H1 (cell line): Measurements from ENCODE around the gene ACVR2A. TPM values are rescaled to one million over a fixed set of nuclear protein-coding genes. Genes with fewer than 3 reads are reported as not detected.

Experiments used
- ASH2L ChIP-seq: fragments of 200-600, 300-600 bp; sonication (generic); IDR thresholded peaks from one replicate; pipeline ENCODE4 v1.7.1; 2017; ENCODE audit warnings: low read length
- CBX5 ChIP-seq: fragments of 300-800, 300-1000 bp; sonication (generic); IDR thresholded peaks from 2 replicates; pipeline ENCODE4 v1.7.1; 2016; ENCODE audit warnings: antibody characterized with exemption, low read length, low read depth
- EZH2 ChIP-seq: fragments of 200-600 bp; sonication (generic); IDR thresholded peaks from 2 replicates; pipeline ENCODE4 v1.7.1; 2012; ENCODE audit warnings: low read depth, mild to moderate bottlenecking, moderate library complexity, low read length, inconsistent platforms; ENCODE audit not compliant: severe bottlenecking
- NANOG ChIP-seq: IDR thresholded peaks from 2 replicates; pipeline ENCODE4 v1.6.1; 2011; ENCODE audit warnings: low read length, low read depth, mild to moderate bottlenecking, inconsistent platforms; ENCODE audit not compliant: insufficient read depth, poor library complexity, severe bottlenecking
- RXRA ChIP-seq: IDR thresholded peaks from 2 replicates; pipeline ENCODE4 v1.6.1; 2011; ENCODE audit warnings: low read depth, mild to moderate bottlenecking, low read length, moderate library complexity; ENCODE audit not compliant: insufficient read depth
- TAF1 ChIP-seq: IDR thresholded peaks from 2 replicates; pipeline ENCODE4 v1.6.1; 2011; ENCODE audit warnings: mild to moderate bottlenecking, low read depth, low read length
- polyA plus RNA-seq, 7 experiments: library from polyadenylated mRNA; depleted of rRNA in 3 of 7; stranded (reverse) in 5 of 7; unstranded in 2 of 7; fragments of >200 nt in 5 of 7; fragments of 200-250 nt in 2 of 7; gene quantifications; 1 replicate in 5 of 7; 2 replicates in 1 of 7; 4 replicates in 1 of 7; pipeline versions ENCODE4 v1.2.1 to v1.2.3, GENCODE V29; 2011 to 2013; ENCODE audit warnings: missing spikeins in 2 of 7, mixed read lengths in 2 of 7
- total RNA-seq: library from RNA; stranded (reverse); fragmentation: NEBNext Ultra II Directional; extraction: Animal tissue kit (Norgen Biotek cat#: 25700); gene quantifications from 2 replicates; pipeline ENCODE4 v1.2.1, GENCODE V29; 2021

The ACVR2A gene
- total and polyA plus RNA-seq, 2 of the 8 experiments (the other 6 are each of a cell fraction or from before 2014, with no cell fraction given), result 3.4 to 18.1 TPM

- TF ChIP-seq NANOG (no peak), ASH2L (no peak), TAF1 (no peak), RXRA (no peak), CBX5 (no peak), EZH2 (no peak)
Observed at GRCh38 chr2:147846412-147847081, 1.7 kb downstream of the ACVR2A start (continued).
